Aorta (tissue), 5 donors: ENCODE results near the gene SLC25A34. TPM values are rescaled to one million over a fixed set of nuclear protein-coding genes. Genes with fewer than 3 reads are reported as not detected.

ENCODE experiments used
- ATAC-seq: fragments of 200-7000 bp; cut with Tn5 transposase; one replicate; pipeline ENCODE4 v1.9.1; 2022; ENCODE audit warnings: moderate library complexity; ENCODE audit not compliant: low FRiP score
- DNase-seq, 2 donors: peaks; one replicate each; pipeline ENCODE4 v3.0.0-alpha.2; 2020
- H3K27ac ChIP-seq, 2 donors: one replicate each; pipeline ENCODE4 v1.5.1; 2013; ENCODE audit warnings: low read length in 2 of 2, mild to moderate bottlenecking in 2 of 2, moderate library complexity in 2 of 2, control low read depth in 1 of 2, inconsistent platforms in 1 of 2, low read depth in 1 of 2
- H3K27me3 ChIP-seq, 2 donors: one replicate each; pipeline ENCODE4 v1.6.1; 2013; ENCODE audit warnings: control low read depth in 1 of 2, low read length in 1 of 2, mild to moderate bottlenecking in 1 of 2, moderate library complexity in 1 of 2; ENCODE audit not compliant: insufficient read depth in 2 of 2, control insufficient read depth in 1 of 2
- H3K36me3 ChIP-seq, 2 donors: one replicate each; pipeline ENCODE4 v1.6.1; 2013; ENCODE audit warnings: control low read depth in 1 of 2, low read length in 1 of 2, mild to moderate bottlenecking in 1 of 2; ENCODE audit not compliant: insufficient read depth in 2 of 2, control insufficient read depth in 1 of 2
- H3K4me1 ChIP-seq, 2 donors: one replicate each; pipeline ENCODE4 v1.6.1; 2013; ENCODE audit warnings: low read length in 2 of 2, control low read depth in 1 of 2, mild to moderate bottlenecking in 1 of 2, moderate library complexity in 1 of 2; ENCODE audit not compliant: insufficient read depth in 2 of 2, control insufficient read depth in 1 of 2
- H3K4me3 ChIP-seq, 2 donors: one replicate each; pipeline ENCODE4 v1.5.1; 2013; ENCODE audit warnings: low read length in 2 of 2, control low read depth in 1 of 2, mild to moderate bottlenecking in 1 of 2
- H3K9me3 ChIP-seq: one replicate; pipeline ENCODE4 v1.6.1; 2013; ENCODE audit warnings: mild to moderate bottlenecking, low read length; ENCODE audit not compliant: control insufficient read depth
- WGBS, 2 donors: extraction: QIAGEN DNeasy Blood & Tissue Kit; methylation state at CpG; one replicate each; pipeline ENCODE4 v1.1.7; 2013; 5-methylcytosine and 5-hydroxymethylcytosine counted together
- intact Hi-C, 2 donors: fragments of 100-400 bp; cut with DNase I; formaldehyde crosslinking; loops; one replicate each; pipeline versions ENCODE4 v1.14.2 to v1.15.0; 2022
- polyA plus RNA-seq, 2 donors: library from polyadenylated mRNA; stranded (reverse); fragments of 200-250 nt; gene quantifications; one replicate each; pipeline ENCODE4 v1.2.3, GENCODE V29; 2013
- total RNA-seq, 2 donors: library from RNA; stranded (reverse); fragmentation: NEBNext Ultra II Directional; extraction: Animal tissue kit (Norgen Biotek cat#: 25700); gene quantifications; one replicate each; pipeline ENCODE4 v1.2.1, GENCODE V29; 2021
- donor health status: healthy with polysubstance abuse.
- donor health status: Bipolar disorder and iron deficiency.
- donor health status: DM: no; HTN: no; CAD: no.
- donor health status: DM: no; HTN: no; CAD: no.
- donor health status: DM: yes; HTN: yes; CAD: no.

The SLC25A34 gene
- total and polyA plus RNA-seq, 4 donors, result 2.5 to 9.8 (median 5.0) TPM

GRCh38 chr1:15750924-15751323 lies 14.9 kb downstream of the SLC25A34 start:
- H3K36me3 ChIP-seq, result no peaks in the 10 kb centered on the region
- H3K9me3 ChIP-seq, result no peaks in the 10 kb centered on the region
- intact Hi-C loops, result no loop called here
- DNase-seq (no peak), ATAC-seq (no peak)
- WGBS, 2 donors, result 75 to 78% methylated on average over 12 of the region's 12 CpGs
- no peaks in the 10 kb centered on the region for H3K4me1 ChIP-seq
- no peaks in the 10 kb centered on the region for H3K27me3 ChIP-seq
- no peak overlapping the region for H3K4me3 ChIP-seq
- peak overlapping the region; percentile 34 to 64 for H3K27ac ChIP-seq

GRCh38 chr1:15751717-15752116 lies 15.7 kb downstream of the SLC25A34 start:
- no peaks in the 10 kb centered on the region for H3K27me3 ChIP-seq
- no peak for ATAC-seq
- no peaks in the 10 kb centered on the region for H3K4me1 ChIP-seq
- no peaks in the 10 kb centered on the region for H3K9me3 ChIP-seq
- no peak overlapping the region for H3K4me3 ChIP-seq
- peak overlapping the region; percentile 16 to 85 for H3K27ac ChIP-seq
- intact Hi-C loops, result no loop called here
- WGBS, 2 donors, result 12 to 20% methylated on average over 10 of the region's 10 CpGs
- peak in 1 of 2 donors; percentile 71 for DNase-seq
- no peaks in the 10 kb centered on the region for H3K36me3 ChIP-seq

GRCh38 chr1:15753776-15754175 lies 17.7 kb downstream of the SLC25A34 start:
- intact Hi-C loops, result no loop called here
- ATAC-seq (no peak), DNase-seq (peak in 1 of 2 donors; percentile 40)
- 53 to 56% methylated on average over 10 of the region's 10 CpGs for WGBS, 2 donors
- Histone ChIP-seq H3K4me3 (no peak overlapping the region), H3K27ac (peak overlapping the region; percentile 2 to 67), H3K27me3 (no peaks in the 10 kb centered on the region), H3K9me3 (no peaks in the 10 kb centered on the region), H3K36me3 (no peaks in the 10 kb centered on the region), H3K4me1 (no peaks in the 10 kb centered on the region)

GRCh38 chr1:15755021-15755645 lies 19.1 kb downstream of the SLC25A34 start:
- Histone ChIP-seq H3K9me3 (no peaks in the 10 kb centered on the region), H3K27me3 (no peaks in the 10 kb centered on the region), H3K27ac (peak overlapping the region in 1 of 2 donors; percentile 76), H3K4me3 (no peak overlapping the region), H3K4me1 (no peaks in the 10 kb centered on the region), H3K36me3 (no peaks in the 10 kb centered on the region)
- WGBS, 2 donors, result 60 to 77% methylated on average over 2 of the region's 2 CpGs
- DNase-seq, result no peak
- intact Hi-C loops, result no loop called here
- ATAC-seq, result no peak

- intact Hi-C loops, result no loop called here
- DNase-seq (no peak), ATAC-seq (no peak)
- Histone ChIP-seq H3K4me1 (no peaks in the 10 kb centered on the region), H3K27ac (peak overlapping the region; percentile 4 to 76), H3K36me3 (no peaks in the 10 kb centered on the region), H3K9me3 (no peaks in the 10 kb centered on the region), H3K27me3 (no peaks in the 10 kb centered on the region), H3K4me3 (no peak overlapping the region)
- 57 to 61% methylated on average over 4 of the region's 4 CpGs for WGBS, 2 donors
Observed at GRCh38 chr1:15755646-15756040, 19.6 kb downstream of the SLC25A34 start.

GRCh38 chr1:15756143-15757015 lies 20.3 kb downstream of the SLC25A34 start:
- WGBS, 2 donors, result 10 to 13% methylated on average over 21 of the region's 21 CpGs
- Histone ChIP-seq H3K36me3 (no peaks in the 10 kb centered on the region), H3K4me3 (peak overlapping the region; percentile 5 to 8), H3K27me3 (no peaks in the 10 kb centered on the region), H3K9me3 (no peaks in the 10 kb centered on the region), H3K27ac (peak overlapping the region; percentile 4 to 87), H3K4me1 (no peaks in the 10 kb centered on the region)
- intact Hi-C loops, result no loop called here
- ATAC-seq, result no peak
- DNase-seq, result peak in 1 of 2 donors; percentile 75

GRCh38 chr1:15757016-15757543 lies 21.0 kb downstream of the SLC25A34 start:
- no peaks in the 10 kb centered on the region for H3K27me3 ChIP-seq
- peak overlapping the region; percentile 5 to 98 for H3K4me3 ChIP-seq
- intact Hi-C loops, result no loop called here
- WGBS, 2 donors, result 9 to 15% methylated on average over 9 of the region's 9 CpGs
- H3K27ac ChIP-seq, result peak overlapping the region; percentile 87 to 89
- H3K9me3 ChIP-seq, result no peaks in the 10 kb centered on the region
- no peaks in the 10 kb centered on the region for H3K4me1 ChIP-seq
- no peaks in the 10 kb centered on the region for H3K36me3 ChIP-seq
- ATAC-seq (no peak), DNase-seq (no peak)

GRCh38 chr1:15757575-15758342 lies 21.7 kb downstream of the SLC25A34 start:
- 2% methylated on average over 23 to 24 of the region's 24 CpGs for WGBS, 2 donors
- no peak for DNase-seq
- Histone ChIP-seq H3K9me3 (no peaks in the 10 kb centered on the region), H3K27me3 (no peaks in the 10 kb centered on the region), H3K4me3 (peak overlapping the region; percentile 98 to 99), H3K27ac (peak overlapping the region; percentile 87 to 89), H3K36me3 (no peaks in the 10 kb centered on the region), H3K4me1 (no peaks in the 10 kb centered on the region)
- intact Hi-C loops, result no loop called here
- ATAC-seq, result peak; percentile 45
